Suprapubic skin (tissue), 3 donors: ENCODE measurements around the gene DIAPH2.

Experiments used
- CTCF ChIP-seq, 2 donors: fragments of 200-600 bp in 1 of 2; fragments of 450-650 bp in 1 of 2; sonication (generic) in 1 of 2; IDR thresholded peaks; one replicate each; pipeline ENCODE4 v1.5.1; 2016 to 2019; ENCODE audit warnings: antibody characterized with exemption in 2 of 2, mild to moderate bottlenecking in 1 of 2, moderate library complexity in 1 of 2
- EP300 ChIP-seq: sonication (generic); formaldehyde crosslinking; IDR thresholded peaks from one replicate; pipeline ENCODE4 v1.6.1; 2017; ENCODE audit warnings: antibody characterized with exemption
- POLR2A ChIP-seq, 2 donors: fragments of 450-650 bp; IDR thresholded peaks; one replicate each; pipeline ENCODE4 v1.6.1; 2017; ENCODE audit warnings: antibody characterized with exemption in 2 of 2, mild to moderate bottlenecking in 2 of 2, moderate library complexity in 2 of 2

- TF ChIP-seq POLR2A (IDR thresholded peaks at IDR 0.05) (no peak), CTCF (IDR thresholded peaks at IDR 0.05) (no peak), EP300 (no peak)
These were observed 714.8 kb downstream of the DIAPH2 start for GRCh38 chrX:97399400-97399799.
